Astrocyte of the spinal cord (primary cell): ENCODE results near the gene PRSS57.
"Not testable (repeated sequence)": the region's sequence is repeated elsewhere in the genome, so short reads cannot be mapped to it uniquely, and the experiment has no call there.

ENCODE experiments used
- DNase-seq: peaks from one replicate; pipeline ENCODE4 v3.0.0; 2011; ENCODE audit warnings: low read depth, low spot score
- H3K4me3 ChIP-seq: 2 replicates; pipeline ENCODE4 v1.5.1; 2011; ENCODE audit warnings: low read depth, mild to moderate bottlenecking, low read length, moderate library complexity
- in situ Hi-C: cut with HindIII; loops from 2 replicates; pipeline ENCODE4 v1.10.0; 2017; ENCODE audit warnings: low sequenced_read_pairs
- TF ChIP-seq, protein P1 (sequence below): IDR thresholded peaks from 2 replicates; pipeline ENCODE4 v1.5.1; 2012; ENCODE audit warnings: low read depth, mild to moderate bottlenecking, low read length, inconsistent platforms

PRSS57 gene

GRCh38 chr19:729965-730668 is 34.9 kb upstream of the PRSS57 start:
- TF ChIP-seq, protein P1, sequence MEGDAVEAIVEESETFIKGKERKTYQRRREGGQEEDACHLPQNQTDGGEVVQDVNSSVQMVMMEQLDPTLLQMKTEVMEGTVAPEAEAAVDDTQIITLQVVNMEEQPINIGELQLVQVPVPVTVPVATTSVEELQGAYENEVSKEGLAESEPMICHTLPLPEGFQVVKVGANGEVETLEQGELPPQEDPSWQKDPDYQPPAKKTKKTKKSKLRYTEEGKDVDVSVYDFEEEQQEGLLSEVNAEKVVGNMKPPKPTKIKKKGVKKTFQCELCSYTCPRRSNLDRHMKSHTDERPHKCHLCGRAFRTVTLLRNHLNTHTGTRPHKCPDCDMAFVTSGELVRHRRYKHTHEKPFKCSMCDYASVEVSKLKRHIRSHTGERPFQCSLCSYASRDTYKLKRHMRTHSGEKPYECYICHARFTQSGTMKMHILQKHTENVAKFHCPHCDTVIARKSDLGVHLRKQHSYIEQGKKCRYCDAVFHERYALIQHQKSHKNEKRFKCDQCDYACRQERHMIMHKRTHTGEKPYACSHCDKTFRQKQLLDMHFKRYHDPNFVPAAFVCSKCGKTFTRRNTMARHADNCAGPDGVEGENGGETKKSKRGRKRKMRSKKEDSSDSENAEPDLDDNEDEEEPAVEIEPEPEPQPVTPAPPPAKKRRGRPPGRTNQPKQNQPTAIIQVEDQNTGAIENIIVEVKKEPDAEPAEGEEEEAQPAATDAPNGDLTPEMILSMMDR: no peak
- in situ Hi-C loops: no loop called here
- no peak for DNase-seq
- no peak overlapping the region for H3K4me3 ChIP-seq

- DNase-seq, in situ Hi-C loops, H3K4me3 ChIP-seq: not testable (repeated sequence)
Measured at GRCh38 chr19:729564-729963, 34.3 kb upstream of the PRSS57 start.

GRCh38 chr19:728011-728410 is 32.8 kb upstream of the PRSS57 start:
- TF ChIP-seq, protein P1: no peak
- in situ Hi-C loops: no loop called here
- DNase-seq: no peak
- H3K4me3 ChIP-seq: no peak overlapping the region

- DNase-seq: no peak
- H3K4me3 ChIP-seq: no peak overlapping the region
- in situ Hi-C loops: no loop called here
- TF ChIP-seq, protein P1: no peak
Measured at GRCh38 chr19:726993-727956, 32.0 kb upstream of the PRSS57 start.

- DNase-seq: no peak
- H3K4me3 ChIP-seq: no peak overlapping the region
- TF ChIP-seq, protein P1: no peak
- in situ Hi-C loops: no loop called here
Measured at GRCh38 chr19:725461-726089, 30.3 kb upstream of the PRSS57 start.

DNA sequence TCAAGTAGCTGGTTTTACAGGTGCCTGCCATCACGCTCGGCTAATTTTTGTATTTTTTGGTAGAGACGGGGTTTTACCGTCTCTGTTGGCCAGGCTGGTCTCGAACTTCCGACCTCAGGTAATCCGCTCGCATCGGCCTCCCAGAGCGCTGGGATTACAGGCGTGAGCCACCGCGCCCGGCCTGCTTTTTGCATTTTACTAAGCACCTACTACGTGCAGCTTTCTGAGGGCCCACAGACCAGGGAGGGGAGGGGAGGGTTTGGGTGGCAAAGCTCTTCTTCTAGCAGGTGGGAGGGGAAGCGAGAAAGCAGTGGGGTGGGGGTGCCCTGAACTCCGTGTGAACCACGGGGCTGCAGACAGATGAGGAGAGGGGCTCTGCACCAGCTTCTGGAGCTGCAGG is 28.5 kb upstream of the PRSS57 start:
- no peak for DNase-seq
- no peak overlapping the region for H3K4me3 ChIP-seq
- in situ Hi-C loops: no loop called here

More for the DNA sequence above, 28.5 kb upstream of the PRSS57 start:
- TF ChIP-seq, protein P1: no peak
